Measurements from ENCODE around the gene ZFP1. TPM values are rescaled to one million over a fixed set of nuclear protein-coding genes. Genes with fewer than 3 reads are reported as not detected.

ZFP1 gene
- total and polyA plus RNA-seq, 2 experiments from 2014 or later: 4.8 to 12.5 TPM

GRCh38 chr16:75109732-75110243, 38.5 kb upstream of the ZFP1 start (continued):
- TF ChIP-seq, protein P1, sequence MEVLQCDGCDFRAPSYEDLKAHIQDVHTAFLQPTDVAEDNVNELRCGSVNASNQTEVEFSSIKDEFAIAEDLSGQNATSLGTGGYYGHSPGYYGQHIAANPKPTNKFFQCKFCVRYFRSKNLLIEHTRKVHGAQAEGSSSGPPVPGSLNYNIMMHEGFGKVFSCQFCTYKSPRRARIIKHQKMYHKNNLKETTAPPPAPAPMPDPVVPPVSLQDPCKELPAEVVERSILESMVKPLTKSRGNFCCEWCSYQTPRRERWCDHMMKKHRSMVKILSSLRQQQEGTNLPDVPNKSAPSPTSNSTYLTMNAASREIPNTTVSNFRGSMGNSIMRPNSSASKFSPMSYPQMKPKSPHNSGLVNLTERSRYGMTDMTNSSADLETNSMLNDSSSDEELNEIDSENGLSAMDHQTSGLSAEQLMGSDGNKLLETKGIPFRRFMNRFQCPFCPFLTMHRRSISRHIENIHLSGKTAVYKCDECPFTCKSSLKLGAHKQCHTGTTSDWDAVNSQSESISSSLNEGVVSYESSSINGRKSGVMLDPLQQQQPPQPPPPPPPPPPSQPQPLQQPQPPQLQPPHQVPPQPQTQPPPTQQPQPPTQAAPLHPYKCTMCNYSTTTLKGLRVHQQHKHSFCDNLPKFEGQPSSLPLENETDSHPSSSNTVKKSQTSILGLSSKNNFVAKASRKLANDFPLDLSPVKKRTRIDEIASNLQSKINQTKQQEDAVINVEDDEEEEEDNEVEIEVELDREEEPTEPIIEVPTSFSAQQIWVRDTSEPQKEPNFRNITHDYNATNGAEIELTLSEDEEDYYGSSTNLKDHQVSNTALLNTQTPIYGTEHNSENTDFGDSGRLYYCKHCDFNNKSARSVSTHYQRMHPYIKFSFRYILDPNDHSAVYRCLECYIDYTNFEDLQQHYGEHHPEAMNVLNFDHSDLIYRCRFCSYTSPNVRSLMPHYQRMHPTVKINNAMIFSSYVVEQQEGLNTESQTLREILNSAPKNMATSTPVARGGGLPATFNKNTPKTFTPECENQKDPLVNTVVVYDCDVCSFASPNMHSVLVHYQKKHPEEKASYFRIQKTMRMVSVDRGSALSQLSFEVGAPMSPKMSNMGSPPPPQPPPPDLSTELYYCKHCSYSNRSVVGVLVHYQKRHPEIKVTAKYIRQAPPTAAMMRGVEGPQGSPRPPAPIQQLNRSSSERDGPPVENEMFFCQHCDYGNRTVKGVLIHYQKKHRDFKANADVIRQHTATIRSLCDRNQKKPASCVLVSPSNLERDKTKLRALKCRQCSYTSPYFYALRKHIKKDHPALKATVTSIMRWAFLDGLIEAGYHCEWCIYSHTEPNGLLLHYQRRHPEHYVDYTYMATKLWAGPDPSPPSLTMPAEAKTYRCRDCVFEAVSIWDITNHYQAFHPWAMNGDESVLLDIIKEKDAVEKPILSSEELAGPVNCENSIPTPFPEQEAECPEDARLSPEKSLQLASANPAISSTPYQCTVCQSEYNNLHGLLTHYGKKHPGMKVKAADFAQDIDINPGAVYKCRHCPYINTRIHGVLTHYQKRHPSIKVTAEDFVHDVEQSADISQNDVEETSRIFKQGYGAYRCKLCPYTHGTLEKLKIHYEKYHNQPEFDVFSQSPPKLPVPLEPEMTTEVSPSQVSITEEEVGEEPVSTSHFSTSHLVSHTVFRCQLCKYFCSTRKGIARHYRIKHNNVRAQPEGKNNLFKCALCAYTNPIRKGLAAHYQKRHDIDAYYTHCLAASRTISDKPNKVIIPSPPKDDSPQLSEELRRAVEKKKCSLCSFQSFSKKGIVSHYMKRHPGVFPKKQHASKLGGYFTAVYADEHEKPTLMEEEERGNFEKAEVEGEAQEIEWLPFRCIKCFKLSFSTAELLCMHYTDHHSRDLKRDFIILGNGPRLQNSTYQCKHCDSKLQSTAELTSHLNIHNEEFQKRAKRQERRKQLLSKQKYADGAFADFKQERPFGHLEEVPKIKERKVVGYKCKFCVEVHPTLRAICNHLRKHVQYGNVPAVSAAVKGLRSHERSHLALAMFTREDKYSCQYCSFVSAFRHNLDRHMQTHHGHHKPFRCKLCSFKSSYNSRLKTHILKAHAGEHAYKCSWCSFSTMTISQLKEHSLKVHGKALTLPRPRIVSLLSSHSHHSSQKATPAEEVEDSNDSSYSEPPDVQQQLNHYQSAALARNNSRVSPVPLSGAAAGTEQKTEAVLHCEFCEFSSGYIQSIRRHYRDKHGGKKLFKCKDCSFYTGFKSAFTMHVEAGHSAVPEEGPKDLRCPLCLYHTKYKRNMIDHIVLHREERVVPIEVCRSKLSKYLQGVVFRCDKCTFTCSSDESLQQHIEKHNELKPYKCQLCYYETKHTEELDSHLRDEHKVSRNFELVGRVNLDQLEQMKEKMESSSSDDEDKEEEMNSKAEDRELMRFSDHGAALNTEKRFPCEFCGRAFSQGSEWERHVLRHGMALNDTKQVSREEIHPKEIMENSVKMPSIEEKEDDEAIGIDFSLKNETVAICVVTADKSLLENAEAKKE (CRISPR knock-in tag; IDR thresholded peaks at IDR 0.05): no peak
- TF ChIP-seq ZNF114 (CRISPR knock-in tag; IDR thresholded peaks at IDR 0.05): no peak

- no peaks in the 10 kb centered on the region for H3K79me2 ChIP-seq (replicated peaks; ENCODE audit: insufficient read depth)
- DNase-seq (ENCODE audit: low spot score): peak; percentile 97
- no peak overlapping the region for H2AFZ ChIP-seq
- H3K27me3 Mint-ChIP-seq (ENCODE audit: insufficient read depth, low read depth, poor library complexity): peaks cover 24% of the 10 kb centered on the region
- no peaks in the 10 kb centered on the region for H3K36me3 ChIP-seq (ENCODE audit: insufficient read depth)
- peak; percentile 65 for ATAC-seq
- H3F3A ChIP-seq (replicated peaks; ENCODE audit: low read depth): peaks cover 14% of the 10 kb centered on the region
- H3K27ac Mint-ChIP-seq: peak overlapping the region; percentile 88
- no peaks in the 10 kb centered on the region for H4K20me1 ChIP-seq (replicated peaks; ENCODE audit: insufficient read depth)
- peak overlapping the region; percentile 70 for H3K4me2 ChIP-seq
- H3K9me3 Mint-ChIP-seq: no peaks in the 10 kb centered on the region; the same call in 2 of the 3 replicates
- H3K4me3 Mint-ChIP-seq: peak overlapping the region; percentile 47
- peaks cover 3% of the 10 kb centered on the region; the same call in 2 of the 3 replicates for H3K36me3 Mint-ChIP-seq (ENCODE audit: low read depth)
- H3K4me1 Mint-ChIP-seq: peaks cover 54% of the 10 kb centered on the region
- peak overlapping the region; percentile 43 for H3K4me3 ChIP-seq
- H3K4me1 ChIP-seq (ENCODE audit: insufficient read depth): peaks cover 37% of the 10 kb centered on the region
- H3K27ac ChIP-seq (ENCODE audit: low read depth): peak overlapping the region; percentile 50; the same call in 1 of the 2 replicates
- H3K9me2 ChIP-seq (ENCODE audit: insufficient read depth): no peaks in the 10 kb centered on the region
- no peaks in the 10 kb centered on the region for H3K27me3 ChIP-seq (ENCODE audit: insufficient read depth)
- no peak for TF ChIP-seq ZNF114 (CRISPR knock-in tag; IDR thresholded peaks at IDR 0.05)
- TF ChIP-seq CREB1 (CRISPR knock-in tag; IDR thresholded peaks at IDR 0.05; ENCODE audit: low read depth): no peak
- TF ChIP-seq, protein P1 (CRISPR knock-in tag; IDR thresholded peaks at IDR 0.05): no peak
- no peak for TF ChIP-seq EZH2phosphoT487 (IDR thresholded peaks at IDR 0.05; ENCODE audit: unreplicated experiment)
- 0 out of 2 replicates have a peak, but pooled peaks have one; percentile 24 for TF ChIP-seq POLR2AphosphoS5 (IDR thresholded peaks at IDR 0.05; ENCODE audit: low read depth)
These were observed 37.4 kb upstream of the ZFP1 start for GRCh38 chr16:75110637-75111513.
